Measurements from ENCODE around the gene CRELD2.

GRCh38 chr22:49946612-49947295 is 28.3 kb downstream of the CRELD2 start:
- no peak for TF ChIP-seq EZH2phosphoT487 (IDR thresholded peaks at IDR 0.05; ENCODE audit: low read length)
- no peak for TF ChIP-seq CTCF (IDR thresholded peaks at IDR 0.05; ENCODE audit: low read length)
- TF ChIP-seq EZH2 (optimal IDR thresholded peaks at IDR 0.05; ENCODE audit: low read depth, low read length) = no peak

Measured in MM.1S (cell line).